Measurements from ENCODE around the gene MUC13.

Gene MUC13

GRCh38 chr3:124941771-124942170, 7.2 kb upstream of the MUC13 start:
- no peak for TF ChIP-seq TAF1 (IDR thresholded peaks at IDR 0.05; ENCODE audit: borderline replicate concordance, insufficient read depth, low read length)
- no peak for TF ChIP-seq POLR2AphosphoS5 (IDR thresholded peaks at IDR 0.05; ENCODE audit: low read depth, low read length)
- no peak for TF ChIP-seq REST (IDR thresholded peaks at IDR 0.05; ENCODE audit: insufficient read depth in 1 of 2, low read depth in 2 of 2, low read length in 2 of 2)
- TF ChIP-seq SIN3A (IDR thresholded peaks at IDR 0.05; ENCODE audit: borderline replicate concordance, insufficient read depth, low read length) = no peak

- TF ChIP-seq POLR2AphosphoS5 (IDR thresholded peaks at IDR 0.05; ENCODE audit: low read depth, low read length) (no peak), SIN3A (IDR thresholded peaks at IDR 0.05; ENCODE audit: borderline replicate concordance, insufficient read depth, low read length) (no peak), FOXP2 (optimal IDR thresholded peaks at IDR 0.05; ENCODE audit: borderline replicate concordance, extremely low read depth, extremely low read length, insufficient read depth) (no peak), REST (IDR thresholded peaks at IDR 0.05; ENCODE audit: insufficient read depth in 1 of 2, low read depth in 2 of 2, low read length in 2 of 2) (no peak), TAF1 (IDR thresholded peaks at IDR 0.05; ENCODE audit: borderline replicate concordance, insufficient read depth, low read length) (no peak)
These were observed 5.1 kb upstream of the MUC13 start for GRCh38 chr3:124939661-124940060.

GRCh38 chr3:124938896-124939295, 4.3 kb upstream of the MUC13 start:
- TF ChIP-seq TAF1 (IDR thresholded peaks at IDR 0.05; ENCODE audit: borderline replicate concordance, insufficient read depth, low read length) (no peak), FOXP2 (optimal IDR thresholded peaks at IDR 0.05; ENCODE audit: borderline replicate concordance, extremely low read depth, extremely low read length, insufficient read depth) (no peak), REST (IDR thresholded peaks at IDR 0.05; ENCODE audit: insufficient read depth in 1 of 2, low read depth in 2 of 2, low read length in 2 of 2) (no peak), POLR2AphosphoS5 (IDR thresholded peaks at IDR 0.05; ENCODE audit: low read depth, low read length) (no peak), SIN3A (IDR thresholded peaks at IDR 0.05; ENCODE audit: borderline replicate concordance, insufficient read depth, low read length) (no peak)

GRCh38 chr3:124937049-124937448, 2.5 kb upstream of the MUC13 start:
- TF ChIP-seq FOXP2 (optimal IDR thresholded peaks at IDR 0.05; ENCODE audit: borderline replicate concordance, extremely low read depth, extremely low read length, insufficient read depth) (no peak), TAF1 (IDR thresholded peaks at IDR 0.05; ENCODE audit: borderline replicate concordance, insufficient read depth, low read length) (no peak), REST (IDR thresholded peaks at IDR 0.05; ENCODE audit: insufficient read depth in 1 of 2, low read depth in 2 of 2, low read length in 2 of 2) (no peak), SIN3A (IDR thresholded peaks at IDR 0.05; ENCODE audit: borderline replicate concordance, insufficient read depth, low read length) (no peak), POLR2AphosphoS5 (IDR thresholded peaks at IDR 0.05; ENCODE audit: low read depth, low read length) (no peak)
